ENCODE results near the gene KCNQ5.

Gene KCNQ5

GRCh38 chr6:72820906-72821305 is 199.0 kb downstream of the KCNQ5 start:
- Histone ChIP-seq H4K20me1 (peaks cover 46% of the 10 kb centered on the region; the same call in 1 of the 2 replicates), H3K9ac (no peak overlapping the region), H3K4me2 (no peak overlapping the region), H3K36me3 (no peaks in the 10 kb centered on the region; the same call in 1 of the 2 replicates), H3K27ac (no peak overlapping the region), H3K9me3 (no peaks in the 10 kb centered on the region), H3K27me3 (no peaks in the 10 kb centered on the region), H3K4me3 (no peak overlapping the region), H3K4me1 (peaks cover 24% of the 10 kb centered on the region)
- no peak for TF ChIP-seq Cebpa-rat (IDR thresholded peaks at IDR 0.05)

- no peak for TF ChIP-seq Cebpa-rat (IDR thresholded peaks at IDR 0.05)
- Histone ChIP-seq H3K4me3 (no peak overlapping the region), H3K9me3 (no peaks in the 10 kb centered on the region)
Observed at GRCh38 chr6:72822023-72822422, 200.2 kb downstream of the KCNQ5 start.

GRCh38 chr6:72822691-72823090 is 200.8 kb downstream of the KCNQ5 start:
- Histone ChIP-seq H3K4me3 (no peak overlapping the region), H3K4me1 (peaks cover 24% of the 10 kb centered on the region)
- TF ChIP-seq Cebpa-rat (IDR thresholded peaks at IDR 0.05), result no peak

More at GRCh38 chr6:72822023-72822422, 200.2 kb downstream of the KCNQ5 start:
- no peaks in the 10 kb centered on the region; the same call in 1 of the 2 replicates for H3K36me3 ChIP-seq
- H4K20me1 ChIP-seq, result peaks cover 46% of the 10 kb centered on the region; the same call in 1 of the 2 replicates
- H3K4me1 ChIP-seq, result peaks cover 24% of the 10 kb centered on the region
- H3K27ac ChIP-seq, result no peak overlapping the region
- no peaks in the 10 kb centered on the region for H3K27me3 ChIP-seq
- H3K4me2 ChIP-seq, result no peak overlapping the region
- H3K9ac ChIP-seq, result no peak overlapping the region

GRCh38 chr6:72824833-72825232 is 203.0 kb downstream of the KCNQ5 start:
- H3K4me2 ChIP-seq, result peak overlapping the region; percentile 23; the same call in 1 of the 2 replicates
- H3K27ac ChIP-seq, result no peak overlapping the region
- peaks cover 12% of the 10 kb centered on the region for H3K9me3 ChIP-seq
- H3K36me3 ChIP-seq, result peaks cover 9% of the 10 kb centered on the region
- H3K4me3 ChIP-seq, result no peak overlapping the region
- no peak for TF ChIP-seq Cebpa-rat (IDR thresholded peaks at IDR 0.05)
- peaks cover 24% of the 10 kb centered on the region for H3K4me1 ChIP-seq
- H3K9ac ChIP-seq, result no peak overlapping the region
- peaks cover 41% of the 10 kb centered on the region; the same call in 1 of the 2 replicates for H4K20me1 ChIP-seq
- H3K27me3 ChIP-seq, result no peaks in the 10 kb centered on the region

More at GRCh38 chr6:72822691-72823090, 200.8 kb downstream of the KCNQ5 start:
- Histone ChIP-seq H4K20me1 (peaks cover 46% of the 10 kb centered on the region; the same call in 1 of the 2 replicates), H3K9me3 (no peaks in the 10 kb centered on the region), H3K27ac (no peak overlapping the region), H3K9ac (no peak overlapping the region), H3K4me2 (no peak overlapping the region), H3K27me3 (no peaks in the 10 kb centered on the region), H3K36me3 (no peaks in the 10 kb centered on the region; the same call in 1 of the 2 replicates)

GRCh38 chr6:72825315-72825911 is 203.5 kb downstream of the KCNQ5 start:
- TF ChIP-seq Cebpa-rat (IDR thresholded peaks at IDR 0.05), result no peak
- Histone ChIP-seq H3K27me3 (no peaks in the 10 kb centered on the region), H3K4me1 (peaks cover 20% of the 10 kb centered on the region), H3K9ac (no peak overlapping the region), H3K9me3 (peaks cover 12% of the 10 kb centered on the region), H3K4me2 (peak overlapping the region; percentile 23; the same call in 1 of the 2 replicates), H3K36me3 (peaks cover 9% of the 10 kb centered on the region), H4K20me1 (peaks cover 35% of the 10 kb centered on the region; the same call in 1 of the 2 replicates), H3K4me3 (no peak overlapping the region), H3K27ac (no peak overlapping the region)

GRCh38 chr6:72826037-72826436 is 204.2 kb downstream of the KCNQ5 start:
- no peak overlapping the region for H3K27ac ChIP-seq
- no peak overlapping the region for H3K4me2 ChIP-seq
- no peaks in the 10 kb centered on the region for H3K27me3 ChIP-seq
- peaks cover 29% of the 10 kb centered on the region; the same call in 1 of the 2 replicates for H4K20me1 ChIP-seq
- no peak overlapping the region for H3K9ac ChIP-seq
- peaks cover 14% of the 10 kb centered on the region for H3K4me1 ChIP-seq
- H3K4me3 ChIP-seq, result no peak overlapping the region
- peaks cover 12% of the 10 kb centered on the region for H3K9me3 ChIP-seq
- TF ChIP-seq Cebpa-rat (IDR thresholded peaks at IDR 0.05), result no peak
- H3K36me3 ChIP-seq, result peaks cover 9% of the 10 kb centered on the region

- Histone ChIP-seq H3K27ac (no peak overlapping the region), H3K36me3 (peaks cover 9% of the 10 kb centered on the region), H3K27me3 (no peaks in the 10 kb centered on the region), H3K9me3 (peaks cover 12% of the 10 kb centered on the region), H3K4me1 (peaks cover 14% of the 10 kb centered on the region), H4K20me1 (peaks cover 24% of the 10 kb centered on the region; the same call in 1 of the 2 replicates), H3K4me2 (no peak overlapping the region), H3K9ac (no peak overlapping the region), H3K4me3 (no peak overlapping the region)
- no peak for TF ChIP-seq Cebpa-rat (IDR thresholded peaks at IDR 0.05)
Observed at GRCh38 chr6:72826744-72827438, 205.0 kb downstream of the KCNQ5 start.

GRCh38 chr6:72828904-72829303 is 207.0 kb downstream of the KCNQ5 start:
- Histone ChIP-seq H4K20me1 (peaks cover 30% of the 10 kb centered on the region; the same call in 1 of the 2 replicates), H3K4me2 (no peak overlapping the region), H3K27ac (no peak overlapping the region), H3K9ac (no peak overlapping the region), H3K4me1 (peaks cover 14% of the 10 kb centered on the region), H3K9me3 (peaks cover 12% of the 10 kb centered on the region), H3K36me3 (peaks cover 9% of the 10 kb centered on the region), H3K4me3 (no peak overlapping the region), H3K27me3 (no peaks in the 10 kb centered on the region)
- TF ChIP-seq Cebpa-rat (IDR thresholded peaks at IDR 0.05), result no peak

GRCh38 chr6:72832271-72832670 is 210.4 kb downstream of the KCNQ5 start:
- H3K4me3 ChIP-seq, result no peak overlapping the region
- TF ChIP-seq Cebpa-rat (IDR thresholded peaks at IDR 0.05), result no peak
- no peaks in the 10 kb centered on the region for H3K27me3 ChIP-seq
- no peaks in the 10 kb centered on the region for H3K4me1 ChIP-seq
- H3K4me2 ChIP-seq, result no peak overlapping the region
- H3K9ac ChIP-seq, result no peak overlapping the region
- H3K36me3 ChIP-seq, result peaks cover 9% of the 10 kb centered on the region; the same call in 1 of the 2 replicates
- H3K27ac ChIP-seq, result no peak overlapping the region
- H3K9me3 ChIP-seq, result peaks cover 12% of the 10 kb centered on the region
- peaks cover 26% of the 10 kb centered on the region for H4K20me1 ChIP-seq

GRCh38 chr6:72835749-72836148 is 213.9 kb downstream of the KCNQ5 start:
- no peaks in the 10 kb centered on the region for H3K27me3 ChIP-seq
- H3K9me3 ChIP-seq, result no peaks in the 10 kb centered on the region
- H3K9ac ChIP-seq, result no peak overlapping the region
- TF ChIP-seq Cebpa-rat (IDR thresholded peaks at IDR 0.05), result no peak
- no peaks in the 10 kb centered on the region for H3K36me3 ChIP-seq
- no peaks in the 10 kb centered on the region for H3K4me1 ChIP-seq
- no peak overlapping the region for H3K27ac ChIP-seq
- peaks cover 26% of the 10 kb centered on the region for H4K20me1 ChIP-seq
- H3K4me3 ChIP-seq, result no peak overlapping the region
- no peak overlapping the region for H3K4me2 ChIP-seq
